GM18502 (cell line): ENCODE results near the gene MESP1.
"Not testable (repeated sequence)": the region's sequence is repeated elsewhere in the genome, so short reads cannot be mapped to it uniquely, and the experiment has no call there.

Experiments
- ATAC-seq: cut with Tn5 transposase; IDR thresholded peaks from one replicate; pipeline ENCODE4 v1.9.1; 2021; ENCODE audit warnings: mild to moderate bottlenecking; ENCODE audit not compliant: unreplicated experiment, poor library complexity

Gene MESP1

DNA sequence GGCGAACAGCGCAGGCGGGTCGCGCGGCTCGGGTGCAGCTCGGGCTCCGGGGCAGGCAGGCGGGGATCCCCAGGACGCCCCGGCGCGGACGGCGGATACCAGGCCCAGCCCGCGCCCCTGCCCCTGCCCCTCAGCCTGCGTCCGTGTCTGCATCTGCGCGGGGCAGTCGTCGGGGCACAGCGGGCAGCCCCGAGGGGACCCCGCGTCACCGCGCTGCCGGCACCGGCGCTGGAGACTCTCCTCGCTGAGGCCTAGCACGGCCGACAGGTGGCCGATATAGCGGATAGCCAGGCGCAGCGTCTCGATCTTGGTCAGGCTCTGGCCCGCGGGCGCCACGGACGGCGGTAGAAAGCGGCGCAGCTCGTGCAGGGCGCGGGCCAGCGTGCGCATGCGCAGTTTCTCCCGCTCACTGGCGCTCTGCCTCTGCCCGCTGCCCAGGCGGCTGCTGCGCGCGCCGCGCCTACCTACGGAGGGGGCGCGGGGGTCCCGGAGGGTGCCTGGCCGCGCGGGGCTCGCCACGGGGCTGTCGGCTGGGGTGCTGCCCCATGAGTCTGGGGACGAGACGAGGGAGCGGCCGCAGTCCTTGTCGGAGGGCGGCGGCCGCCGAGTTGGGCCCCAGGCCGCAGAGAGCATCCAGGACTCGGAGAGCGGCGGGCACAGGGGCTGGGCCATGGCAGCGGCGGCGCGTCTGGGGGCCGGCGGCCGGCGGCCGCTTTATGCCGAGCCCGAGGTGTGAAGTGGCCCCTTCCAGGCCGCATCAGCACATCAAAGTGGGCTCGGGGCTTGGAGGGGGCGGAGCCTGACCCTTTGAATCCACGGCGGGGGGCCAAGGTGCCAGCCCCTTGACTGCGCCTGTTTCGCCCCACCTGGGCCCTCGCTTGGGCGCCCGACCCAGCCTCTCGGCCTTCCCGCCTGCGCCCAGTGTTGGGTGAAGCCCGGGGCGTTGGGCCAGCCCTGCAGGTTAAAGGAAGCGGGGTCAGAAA is at the start of gene MESP1:
Gene MESP1, minus strand, starts transcription at position 690 of the 983 bp plus-strand sequence. Its CDS starts 18 bp downstream, at position 672.
- peak; percentile 92 for ATAC-seq

DNA sequence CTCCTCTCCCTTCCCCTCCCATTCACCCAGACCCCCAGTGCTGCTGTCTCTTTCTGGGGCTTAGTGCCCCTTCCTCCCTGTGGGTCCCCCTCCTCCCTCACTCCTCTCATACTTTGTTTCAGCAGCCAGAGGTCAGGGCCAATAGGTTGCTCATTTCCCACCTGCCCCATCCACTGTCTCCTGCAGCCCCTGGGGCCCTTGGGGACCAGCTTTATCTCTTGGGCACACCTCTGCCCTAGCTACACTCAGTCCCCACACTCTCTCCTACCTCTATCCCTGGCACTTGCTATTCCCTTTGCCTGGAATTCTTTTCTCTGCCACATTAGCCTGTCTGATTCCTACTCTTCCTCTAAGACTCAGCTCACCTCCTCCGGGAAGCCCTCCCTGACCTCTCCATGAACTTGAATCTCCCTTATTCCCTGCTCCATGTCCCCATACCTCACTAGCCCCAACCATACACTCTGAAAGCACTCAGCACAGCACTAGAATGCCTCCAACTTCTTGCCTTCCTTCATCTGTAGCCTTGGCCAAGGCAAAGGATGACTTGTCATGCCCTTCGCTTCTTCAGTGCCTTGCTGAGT is 49.0 kb upstream of the MESP1 start:
- ATAC-seq: no peak

- ATAC-seq: no peak
Measured at GRCh38 chr15:89799011-89799911, 48.2 kb upstream of the MESP1 start.

GRCh38 chr15:89797678-89798201 is 46.7 kb upstream of the MESP1 start:
- ATAC-seq: no peak

DNA sequence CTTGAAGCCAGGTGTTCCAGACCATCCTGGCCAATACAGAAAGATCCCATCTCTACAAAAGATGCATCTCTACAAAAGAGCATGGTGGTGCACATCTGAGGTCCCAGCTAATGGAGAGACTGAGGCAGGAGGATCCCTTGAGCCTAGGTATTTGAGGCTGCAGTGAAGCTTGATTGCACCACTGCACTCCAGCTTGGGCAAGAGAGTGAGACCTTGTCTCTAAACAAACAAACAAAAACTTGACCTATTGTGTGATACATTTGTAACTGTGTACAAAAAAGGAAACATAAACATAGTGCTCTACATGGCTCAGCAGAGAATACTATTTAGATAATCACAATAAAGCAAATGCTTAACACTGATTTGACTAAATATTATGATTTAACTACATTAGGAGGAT is 44.9 kb upstream of the MESP1 start:
- no peak for ATAC-seq

DNA sequence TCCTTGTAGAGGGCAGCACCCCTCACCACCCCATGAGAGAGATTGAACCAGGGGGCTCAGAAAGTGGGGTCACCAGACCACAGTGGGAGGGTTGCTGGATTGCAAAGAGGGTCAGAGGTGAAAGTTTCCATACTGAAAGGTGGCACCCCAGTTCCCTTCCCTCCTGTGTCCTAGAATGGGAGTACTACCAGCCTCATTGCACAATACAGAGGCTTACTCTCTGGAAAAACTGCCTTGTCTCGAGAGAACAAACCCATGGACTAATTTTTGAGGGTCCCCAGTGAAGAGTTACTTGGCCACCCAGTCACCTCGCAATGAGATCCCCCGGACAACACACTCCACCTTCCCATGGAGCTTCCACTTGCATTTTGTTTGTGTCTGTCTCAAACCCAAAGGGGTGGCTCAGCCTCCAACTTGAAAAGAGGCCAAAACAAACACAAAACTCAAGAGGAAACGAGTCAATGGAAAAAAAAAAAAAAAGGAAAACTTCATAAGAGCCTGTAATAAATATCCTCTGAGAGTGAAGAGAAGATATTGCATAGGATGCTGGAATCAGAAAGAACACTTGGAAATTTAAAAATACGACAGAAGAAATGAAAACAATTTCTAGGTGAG is 43.7 kb upstream of the MESP1 start:
- ATAC-seq: no peak

DNA sequence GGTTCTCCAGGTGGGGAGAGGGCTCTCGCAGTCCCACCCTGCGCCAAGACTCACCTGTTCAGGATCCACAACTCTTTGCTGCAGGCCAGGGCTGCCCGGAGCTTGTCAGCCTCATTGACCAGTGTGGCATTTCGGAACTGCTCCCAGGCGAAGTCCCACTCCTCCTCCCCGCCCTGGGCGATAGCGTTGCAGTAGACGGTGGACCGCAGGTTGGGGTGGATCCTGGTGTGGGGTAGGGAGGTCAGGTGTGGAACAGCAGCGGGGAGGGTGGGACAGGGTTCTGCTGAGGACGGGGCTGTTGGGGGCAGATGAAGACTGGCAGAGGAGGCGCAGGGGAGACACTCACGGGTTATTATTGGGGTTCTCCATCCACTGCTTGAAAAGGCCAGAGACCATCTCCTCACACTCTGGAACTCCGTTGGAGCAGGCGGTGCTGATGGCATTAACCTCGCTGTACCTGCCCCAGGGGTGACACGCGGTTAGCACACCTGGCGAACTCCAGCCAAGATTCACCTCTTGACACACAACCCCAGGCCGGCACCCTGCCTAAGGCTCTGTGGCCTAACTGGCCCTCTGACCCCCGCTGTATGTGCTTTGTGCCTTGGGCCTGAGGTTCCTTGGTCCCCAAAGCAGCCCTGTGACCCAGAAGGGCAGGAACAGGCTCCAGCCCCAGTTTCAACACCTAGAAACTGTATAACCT is 41.2 kb upstream of the MESP1 start:
- ATAC-seq: no peak

DNA sequence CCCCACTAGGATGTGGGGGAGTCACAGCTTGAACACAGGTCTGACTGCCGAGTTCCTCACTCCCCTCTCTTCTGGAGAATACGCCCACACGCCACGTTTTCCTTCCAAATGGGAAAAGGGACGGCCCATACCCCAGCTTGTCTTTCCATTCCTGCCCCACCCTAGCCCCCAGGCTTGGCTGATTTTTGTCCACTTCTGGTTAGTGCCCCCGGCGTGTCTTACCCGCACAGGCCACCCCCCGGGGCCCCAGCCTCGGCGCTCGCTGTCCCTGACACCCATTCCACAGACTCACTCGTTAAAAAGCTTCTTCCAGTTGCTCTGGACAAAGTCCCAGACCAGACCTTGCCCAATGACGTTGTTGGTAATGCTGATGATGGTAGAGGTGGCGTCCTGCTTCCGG is 39.6 kb upstream of the MESP1 start:
- ATAC-seq: no peak

DNA sequence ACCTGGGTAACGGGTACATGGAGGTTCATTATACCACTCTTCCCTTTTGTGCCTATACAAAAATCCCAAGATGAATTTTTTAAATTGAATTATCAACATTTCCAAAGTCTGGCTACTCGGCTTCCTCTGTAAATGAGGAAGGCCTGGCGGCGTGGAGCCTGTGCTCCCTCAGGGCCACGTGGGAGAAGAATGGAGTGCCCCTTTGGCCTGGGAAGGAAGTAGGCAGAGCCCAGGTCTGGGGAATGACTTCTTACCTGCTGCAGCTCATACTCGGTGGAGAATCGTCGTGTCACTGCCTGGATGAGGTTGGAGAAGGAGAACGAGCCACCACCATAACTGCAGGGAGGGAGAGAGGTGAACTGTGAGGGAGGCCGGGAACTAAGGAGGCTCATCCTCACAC is 39.2 kb upstream of the MESP1 start:
- ATAC-seq: no peak

- ATAC-seq: not testable (repeated sequence)
Measured at GRCh38 chr15:89788585-89788984, 37.5 kb upstream of the MESP1 start.

DNA sequence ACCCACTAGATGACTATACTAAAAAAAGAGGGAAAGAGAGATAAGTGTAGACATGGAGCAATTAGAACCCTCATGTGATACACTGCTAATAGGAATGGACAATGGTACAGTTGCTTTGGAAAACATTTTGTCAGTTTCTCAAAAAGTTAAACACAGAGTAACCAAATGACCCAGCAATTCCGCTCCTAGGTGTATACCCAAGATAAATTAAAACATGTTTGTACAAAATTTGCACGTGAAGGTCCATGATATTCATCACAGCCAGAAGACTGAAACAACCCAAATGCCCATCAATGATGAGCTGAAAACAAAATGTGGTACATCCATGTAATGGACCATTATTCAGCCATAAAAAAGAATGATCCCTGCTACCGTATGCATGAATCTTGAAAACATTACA is 36.9 kb upstream of the MESP1 start:
- no peak for ATAC-seq

- ATAC-seq: no peak
Measured at GRCh38 chr15:89785774-89786140, 34.7 kb upstream of the MESP1 start.

DNA sequence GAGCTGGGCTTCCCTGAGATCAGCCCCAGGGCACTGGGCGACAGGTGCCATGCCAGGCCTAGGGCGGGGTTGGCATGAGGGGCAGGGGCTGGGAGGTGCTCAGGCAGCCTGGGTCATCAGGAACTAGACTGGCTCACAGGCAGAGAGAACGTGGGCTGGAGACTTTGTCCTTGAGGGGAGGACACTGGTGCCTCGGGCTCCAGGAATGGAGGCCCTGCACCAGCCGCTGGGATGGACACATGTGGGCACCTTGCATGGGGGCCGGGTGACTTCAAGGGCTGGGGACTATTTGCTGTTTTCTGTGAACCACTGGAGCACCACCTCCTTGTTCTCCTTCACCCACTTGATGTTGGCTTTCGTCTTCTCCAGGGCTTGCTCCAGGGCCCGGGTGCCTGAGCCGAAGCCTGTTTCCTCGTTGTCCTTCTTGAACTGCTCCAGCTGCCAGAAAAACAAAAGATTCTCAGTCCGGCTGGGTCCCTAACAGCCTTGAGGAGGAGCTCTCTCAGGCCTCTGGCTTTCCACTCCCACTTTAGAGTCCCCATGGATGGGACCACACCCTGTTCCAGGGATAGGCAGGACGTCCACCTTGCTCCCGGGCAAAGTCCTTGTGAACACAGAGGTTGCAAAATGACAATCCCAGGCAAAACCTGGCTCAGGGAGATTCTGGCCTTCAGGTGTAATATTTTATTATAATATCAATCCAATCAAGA is 34.2 kb upstream of the MESP1 start:
- ATAC-seq: no peak

DNA sequence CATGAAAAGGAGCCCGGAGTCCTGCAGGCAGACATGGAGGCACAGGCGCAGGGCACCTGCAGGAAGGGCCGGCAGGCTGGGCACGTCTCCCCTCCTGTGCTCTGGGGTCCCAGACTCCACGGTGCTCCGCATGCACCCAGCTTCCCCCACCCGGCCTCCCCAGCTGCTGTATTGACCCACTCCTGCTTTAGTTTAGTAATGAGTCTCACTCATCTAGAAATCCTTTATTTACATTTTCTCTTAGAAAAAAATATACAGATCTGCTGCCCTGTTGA is 33.6 kb upstream of the MESP1 start:
- no peak for ATAC-seq

- no peak for ATAC-seq
Measured at GRCh38 chr15:89783861-89784685, 33.0 kb upstream of the MESP1 start.

GRCh38 chr15:89783111-89783860 is 32.2 kb upstream of the MESP1 start:
- no peak for ATAC-seq

- not testable (repeated sequence) for ATAC-seq
Measured at GRCh38 chr15:89782619-89782950, 31.5 kb upstream of the MESP1 start.
